Measurements from ENCODE around the gene PAQR6.

Gene PAQR6

GRCh38 chr1:156193488-156194299, 54.2 kb downstream of the PAQR6 start, which contains the start of gene SLC25A44:
SLC25A44 (plus strand) TSS chr1:156194104; CDS start chr1:156199848, 5,744 bp downstream.
- DNase-seq: peak; percentile 92 to 99 (median 96)

All from T-helper 1 cell (primary cell).